IPS-15b (cell line): Measurements from ENCODE around the gene TSR3.

Source experiments
- H3K27me3 ChIP-seq: one replicate; pipeline ENCODE4 v1.6.1; 2013; ENCODE audit warnings: low read length; ENCODE audit not compliant: control insufficient read depth, insufficient read depth
- H3K36me3 ChIP-seq: one replicate; pipeline ENCODE4 v1.6.1; 2013; ENCODE audit warnings: low read length; ENCODE audit not compliant: control insufficient read depth, insufficient read depth
- H3K4me1 ChIP-seq: one replicate; pipeline ENCODE4 v1.6.1; 2013; ENCODE audit warnings: mild to moderate bottlenecking, low read length; ENCODE audit not compliant: control insufficient read depth, insufficient read depth
- H3K4me3 ChIP-seq: one replicate; pipeline ENCODE4 v1.5.1; 2013; ENCODE audit warnings: low read depth, low read length
- H3K9ac ChIP-seq: one replicate; pipeline ENCODE4 v1.6.1; 2013; ENCODE audit warnings: low read depth, mild to moderate bottlenecking, low read length
- H3K9me3 ChIP-seq: one replicate; pipeline ENCODE4 v1.6.1; 2013; ENCODE audit warnings: mild to moderate bottlenecking, low read length; ENCODE audit not compliant: control insufficient read depth, insufficient read depth

The TSR3 gene

DNA sequence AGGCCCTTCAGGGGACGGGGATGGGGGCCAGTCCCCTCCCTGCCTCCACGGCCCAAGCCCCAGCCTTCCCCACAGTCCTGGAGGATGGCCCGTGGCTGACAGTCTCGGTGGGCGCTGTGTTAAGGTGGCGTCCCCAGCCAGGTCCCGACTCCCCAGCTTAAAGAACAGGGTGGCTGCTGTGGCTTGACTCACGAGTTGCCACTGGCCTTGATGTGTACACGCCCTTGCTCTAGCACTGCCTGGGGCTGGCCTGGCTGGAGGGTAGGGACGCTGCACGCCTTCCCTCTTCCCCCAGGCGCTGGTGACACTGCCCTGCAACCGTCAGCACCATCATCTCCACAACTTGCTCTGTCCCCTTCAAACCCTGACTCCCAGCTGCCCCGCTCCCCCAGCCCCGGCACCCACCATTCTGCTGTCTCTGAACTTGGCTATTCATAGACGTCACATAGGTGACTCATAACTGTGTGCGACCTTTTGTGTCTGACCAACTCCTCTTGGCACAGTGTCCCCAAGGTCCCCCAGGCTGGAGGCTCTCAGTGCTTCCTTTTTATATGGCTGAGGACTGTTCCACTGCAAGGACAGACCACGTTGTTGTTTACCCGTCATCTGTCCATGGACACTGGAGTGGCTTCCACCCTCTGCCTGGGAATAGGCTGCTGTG is 6.4 kb upstream of the TSR3 start:
- Histone ChIP-seq H3K9me3 (no peaks in the 10 kb centered on the region), H3K36me3 (peaks cover 12% of the 10 kb centered on the region), H3K27me3 (no peaks in the 10 kb centered on the region), H3K9ac (no peak overlapping the region), H3K4me1 (no peaks in the 10 kb centered on the region), H3K4me3 (no peak overlapping the region)

DNA sequence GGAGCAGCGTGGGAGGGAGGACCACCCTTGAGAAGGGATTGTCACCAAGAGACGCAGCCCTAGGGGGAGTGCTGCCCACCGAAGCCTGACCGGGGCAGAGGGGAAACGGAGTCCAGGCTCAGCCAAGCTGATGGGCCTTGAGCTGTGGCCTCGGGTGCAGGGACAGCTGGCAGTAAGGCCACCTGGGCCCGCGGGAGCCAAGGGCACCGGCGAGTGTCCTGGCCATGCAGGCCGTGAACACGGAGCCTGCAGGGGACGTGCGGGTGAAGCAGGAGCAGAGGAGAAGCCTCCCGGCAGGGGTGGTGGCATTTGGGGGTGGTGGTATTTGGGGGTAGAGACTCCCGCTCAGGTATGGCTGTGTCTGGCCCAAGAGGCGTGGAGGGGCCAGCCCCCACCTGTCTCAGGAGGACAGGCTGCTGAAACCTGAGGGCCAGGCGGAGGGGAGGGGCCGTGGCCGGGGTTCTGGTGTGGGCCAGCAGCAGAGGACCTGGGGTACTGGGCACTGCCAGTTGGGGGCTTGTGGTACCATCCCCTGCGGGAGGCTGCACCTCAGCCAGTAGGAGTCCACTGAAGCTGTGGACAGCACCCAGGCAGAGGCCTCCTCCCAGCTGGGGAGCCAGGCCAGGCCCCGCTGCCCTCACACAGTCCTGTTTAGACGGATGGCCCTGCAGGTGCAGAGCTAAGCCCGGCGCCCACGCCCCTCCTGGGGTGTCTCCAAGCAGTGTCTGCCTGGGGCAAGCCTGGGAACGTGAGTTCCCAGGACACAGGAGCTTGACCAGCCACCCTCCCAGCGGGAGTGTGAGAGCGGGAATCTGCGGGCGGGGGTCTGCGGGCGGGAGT is 4.6 kb upstream of the TSR3 start:
- Histone ChIP-seq H3K4me1 (no peaks in the 10 kb centered on the region), H3K9me3 (no peaks in the 10 kb centered on the region), H3K36me3 (no peaks in the 10 kb centered on the region), H3K27me3 (no peaks in the 10 kb centered on the region), H3K4me3 (no peak overlapping the region), H3K9ac (no peak overlapping the region)

DNA sequence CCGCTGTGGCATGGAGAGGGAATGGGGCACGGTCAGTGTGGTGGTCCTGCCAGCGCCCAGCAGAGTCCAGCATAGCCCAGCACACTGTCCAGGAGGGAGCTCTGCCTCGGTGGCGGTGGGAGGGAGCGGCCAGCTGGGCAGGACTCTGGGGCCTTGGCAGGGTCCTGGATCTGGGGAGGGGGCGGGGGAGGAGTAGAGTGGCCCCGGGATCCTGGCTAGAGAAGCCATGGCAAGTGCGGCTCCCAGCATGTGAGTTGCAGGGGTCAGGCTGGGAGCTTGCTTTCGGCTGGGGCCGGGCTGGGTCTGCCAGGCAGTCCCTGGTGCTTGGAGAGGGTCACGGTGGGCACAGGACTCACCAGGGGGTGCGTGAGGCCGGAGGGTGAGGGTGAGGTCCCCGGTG is 3.9 kb upstream of the TSR3 start:
- Histone ChIP-seq H3K27me3 (no peaks in the 10 kb centered on the region), H3K9me3 (no peaks in the 10 kb centered on the region), H3K36me3 (peaks cover 6% of the 10 kb centered on the region), H3K9ac (no peak overlapping the region), H3K4me3 (no peak overlapping the region), H3K4me1 (no peaks in the 10 kb centered on the region)

DNA sequence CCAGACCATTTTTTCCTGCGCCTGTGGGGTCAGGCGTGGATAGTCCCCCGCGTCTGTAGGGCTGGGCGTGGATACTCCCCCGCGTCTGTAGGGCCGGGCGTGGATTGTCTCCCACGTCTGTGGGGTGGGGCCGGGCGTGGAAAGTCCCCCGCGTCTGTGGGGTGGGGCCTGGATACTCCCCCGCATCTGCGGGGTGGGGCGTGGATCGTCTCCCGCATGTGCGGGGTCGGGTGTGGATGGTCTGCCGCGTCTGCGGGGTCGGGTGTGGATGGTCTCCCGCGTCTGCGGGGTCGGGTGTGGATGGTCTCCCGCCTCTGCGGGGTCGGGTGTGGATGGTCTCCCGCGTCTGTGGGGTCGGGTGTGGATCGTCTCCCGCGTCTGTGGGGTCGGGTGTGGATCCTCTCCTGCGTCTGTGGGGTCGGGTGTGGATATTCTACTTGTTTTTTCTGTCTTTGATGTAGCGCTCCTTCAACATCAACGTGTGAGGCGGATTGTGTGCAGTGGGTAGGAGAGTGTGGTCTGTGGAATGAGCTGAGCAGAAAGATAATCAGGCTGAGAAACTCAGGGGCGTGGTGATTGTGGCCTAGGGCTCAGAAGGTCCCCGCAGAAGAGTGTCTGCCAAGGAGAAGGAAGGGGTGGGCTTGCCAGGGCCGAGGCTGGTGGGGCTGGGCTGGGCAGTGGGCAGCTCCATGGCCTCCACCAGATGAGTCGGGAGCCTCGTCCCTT is 3.3 kb upstream of the TSR3 start:
- Histone ChIP-seq H3K27me3 (no peaks in the 10 kb centered on the region), H3K4me3 (no peak overlapping the region), H3K4me1 (no peaks in the 10 kb centered on the region), H3K36me3 (peaks cover 11% of the 10 kb centered on the region), H3K9me3 (no peaks in the 10 kb centered on the region), H3K9ac (no peak overlapping the region)

DNA sequence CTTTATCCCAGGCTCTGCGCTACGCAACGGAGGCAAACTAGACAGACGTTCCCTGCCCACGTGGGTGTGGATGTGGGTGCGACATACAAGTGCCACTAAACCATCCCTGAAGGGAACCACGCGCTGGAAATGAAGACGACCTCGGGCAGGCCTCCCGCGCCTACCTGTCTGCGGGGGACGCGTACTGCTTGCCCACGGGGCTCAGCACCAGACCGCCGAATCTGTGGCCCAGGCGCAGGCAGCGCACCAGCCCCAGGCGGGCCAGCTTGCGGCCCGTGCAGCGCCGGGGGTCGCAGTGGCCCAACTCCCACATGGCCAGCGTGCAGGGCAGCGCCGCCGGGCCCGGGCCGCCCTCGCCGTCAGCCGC is 480 bp downstream of the TSR3 start:
- Histone ChIP-seq H3K36me3 (peaks cover 26% of the 10 kb centered on the region), H3K4me1 (no peaks in the 10 kb centered on the region), H3K27me3 (no peaks in the 10 kb centered on the region)

DNA sequence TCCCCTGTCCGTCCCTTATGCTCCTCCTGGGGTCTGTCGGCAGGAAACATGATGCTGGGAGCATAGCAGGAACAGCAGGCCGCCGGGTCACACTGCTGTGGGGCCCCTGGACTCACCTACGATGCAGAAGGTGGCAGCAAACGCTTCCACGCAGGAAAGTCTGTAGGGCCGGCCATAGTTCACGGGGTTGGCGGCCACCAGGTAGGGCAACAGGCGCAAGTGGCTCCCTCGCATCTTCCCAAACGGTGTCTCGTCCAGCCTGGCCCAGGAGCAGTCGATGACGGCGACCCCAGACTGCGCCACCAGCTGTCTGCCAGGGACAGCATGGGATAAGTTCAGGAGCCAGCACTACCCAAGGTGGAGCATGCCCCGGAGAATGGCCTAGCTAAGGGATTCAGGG is 987 bp downstream of the TSR3 start:
- H3K4me1 ChIP-seq, result no peaks in the 10 kb centered on the region
- peak overlapping the region; percentile 70 for H3K9ac ChIP-seq

More for the DNA sequence above, 480 bp downstream of the TSR3 start:
- no peaks in the 10 kb centered on the region for H3K9me3 ChIP-seq
- peak overlapping the region; percentile 65 for H3K4me3 ChIP-seq
- H3K9ac ChIP-seq, result peak overlapping the region; percentile 70

DNA sequence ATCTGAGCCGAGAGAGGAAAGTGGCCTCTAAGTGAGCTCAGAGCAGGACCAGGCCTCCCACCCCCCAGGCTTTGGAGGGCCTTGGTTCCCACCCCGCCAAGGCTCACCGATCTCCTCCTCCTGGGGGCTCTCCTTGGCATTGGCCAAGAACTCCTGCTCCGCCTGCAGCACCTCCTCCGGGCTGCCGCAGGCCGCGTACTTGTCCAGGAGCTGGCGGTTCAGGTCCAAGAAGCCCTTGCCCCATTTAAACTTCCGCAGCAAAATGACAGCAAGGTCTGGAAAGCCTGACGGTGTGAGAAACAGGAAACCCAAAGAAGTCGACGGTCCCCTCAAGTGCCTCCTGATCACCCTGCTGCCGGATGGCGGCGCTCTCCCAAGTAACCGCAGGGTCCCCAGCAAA is 1.7 kb downstream of the TSR3 start:
- Histone ChIP-seq H3K36me3 (peaks cover 26% of the 10 kb centered on the region), H3K4me3 (no peak overlapping the region), H3K4me1 (no peaks in the 10 kb centered on the region), H3K9me3 (no peaks in the 10 kb centered on the region), H3K9ac (no peak overlapping the region), H3K27me3 (no peaks in the 10 kb centered on the region)

More for the DNA sequence above, 987 bp downstream of the TSR3 start:
- H3K4me3 ChIP-seq, result peak overlapping the region; percentile 65
- peaks cover 26% of the 10 kb centered on the region for H3K36me3 ChIP-seq
- no peaks in the 10 kb centered on the region for H3K9me3 ChIP-seq
- no peaks in the 10 kb centered on the region for H3K27me3 ChIP-seq

DNA sequence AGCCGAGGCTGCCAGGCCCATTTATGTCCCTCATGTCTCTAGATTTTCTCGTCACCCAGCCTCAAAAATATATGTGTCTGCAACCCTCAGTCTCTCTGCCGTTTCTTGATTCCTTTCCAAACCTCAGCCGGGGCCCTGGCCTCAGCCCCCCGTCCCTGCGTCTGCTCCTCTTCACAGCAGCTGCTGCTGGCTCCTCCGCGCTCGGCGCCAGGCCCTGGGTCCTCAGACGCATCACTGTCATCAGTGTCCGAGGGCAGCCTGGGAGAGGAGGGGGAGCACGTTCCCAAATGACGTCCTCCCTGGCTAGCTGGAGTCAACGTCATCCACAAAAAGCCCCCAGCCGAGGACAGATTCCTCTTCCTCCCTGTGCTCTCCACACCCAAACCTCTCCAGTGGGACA is 2.3 kb downstream of the TSR3 start:
- Histone ChIP-seq H3K36me3 (peaks cover 26% of the 10 kb centered on the region), H3K9me3 (no peaks in the 10 kb centered on the region)

DNA sequence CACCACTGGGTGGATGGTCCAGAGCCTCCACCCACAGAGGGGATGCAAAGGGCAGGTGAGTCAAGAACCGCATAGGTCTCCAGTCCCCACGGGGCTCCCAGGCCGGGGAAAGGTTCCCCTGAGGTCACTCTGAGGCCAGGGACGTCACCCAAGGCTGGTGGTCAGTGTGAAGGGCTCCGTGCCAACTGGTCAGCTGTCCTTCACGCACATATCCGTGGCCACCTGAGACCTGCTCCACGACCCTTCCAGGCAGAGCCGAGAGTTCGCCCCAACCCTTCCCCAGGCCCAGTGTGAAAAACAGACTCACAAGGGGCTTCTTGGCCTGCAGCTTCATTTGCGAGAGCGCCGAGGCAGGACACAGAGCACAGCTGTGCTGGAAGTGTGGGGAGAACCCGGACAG is 2.8 kb downstream of the TSR3 start:
- Histone ChIP-seq H3K36me3 (peaks cover 26% of the 10 kb centered on the region), H3K9ac (no peak overlapping the region), H3K27me3 (no peaks in the 10 kb centered on the region), H3K4me3 (no peak overlapping the region), H3K9me3 (no peaks in the 10 kb centered on the region), H3K4me1 (no peaks in the 10 kb centered on the region)

More for the DNA sequence above, 2.3 kb downstream of the TSR3 start:
- H3K4me1 ChIP-seq, result no peaks in the 10 kb centered on the region
- H3K4me3 ChIP-seq, result no peak overlapping the region
- no peaks in the 10 kb centered on the region for H3K27me3 ChIP-seq
- no peak overlapping the region for H3K9ac ChIP-seq

DNA sequence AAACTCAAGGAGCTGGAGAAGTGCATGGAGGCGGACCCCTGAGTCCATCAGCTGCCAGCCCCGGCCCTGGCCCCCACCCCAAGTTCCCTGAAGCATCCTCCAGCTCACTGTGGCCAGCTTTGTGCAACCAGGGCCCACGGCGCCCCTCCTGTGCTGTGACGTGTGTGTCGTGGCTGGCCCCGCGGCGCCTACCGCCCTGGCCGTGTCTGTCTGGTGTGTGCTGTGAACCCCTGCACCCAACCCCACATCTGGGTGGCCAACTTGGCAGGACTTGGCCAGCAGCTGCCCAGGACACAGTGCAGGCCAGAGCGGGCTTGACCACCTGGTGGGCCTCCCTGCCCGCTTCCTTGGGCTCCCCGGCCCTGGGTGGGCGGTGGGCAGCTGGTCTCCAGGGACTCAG is 3.2 kb downstream of the TSR3 start:
- Histone ChIP-seq H3K9ac (no peak overlapping the region), H3K27me3 (no peaks in the 10 kb centered on the region), H3K36me3 (peaks cover 26% of the 10 kb centered on the region), H3K4me1 (no peaks in the 10 kb centered on the region), H3K4me3 (no peak overlapping the region), H3K9me3 (no peaks in the 10 kb centered on the region)

DNA sequence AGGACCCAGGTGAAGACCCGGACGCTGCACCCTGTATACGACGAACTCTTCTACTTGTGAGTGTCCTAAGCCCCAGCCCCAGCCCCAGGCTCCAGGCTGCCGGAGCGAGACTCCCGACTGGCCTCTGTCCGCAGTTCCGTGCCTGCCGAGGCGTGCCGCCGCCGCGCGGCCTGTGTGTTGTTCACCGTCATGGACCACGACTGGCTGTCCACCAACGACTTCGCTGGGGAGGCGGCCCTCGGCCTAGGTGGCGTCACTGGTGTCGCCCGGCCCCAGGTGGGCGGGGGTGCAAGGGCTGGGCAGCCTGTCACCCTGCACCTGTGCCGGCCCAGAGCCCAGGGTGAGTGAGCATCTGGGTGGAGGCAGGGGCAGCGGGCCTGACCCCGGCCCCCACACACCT is 3.7 kb downstream of the TSR3 start:
- Histone ChIP-seq H3K36me3 (peaks cover 26% of the 10 kb centered on the region), H3K4me3 (no peak overlapping the region), H3K4me1 (no peaks in the 10 kb centered on the region)

More for the DNA sequence above, 3.7 kb downstream of the TSR3 start:
- no peaks in the 10 kb centered on the region for H3K9me3 ChIP-seq
- H3K27me3 ChIP-seq, result no peaks in the 10 kb centered on the region
- no peak overlapping the region for H3K9ac ChIP-seq
